Esophagus squamous epithelium (tissue), 5 donors: Measurements from ENCODE around the gene PTPRZ1. TPM values are rescaled to one million over a fixed set of nuclear protein-coding genes. Genes with fewer than 3 reads are reported as not detected.

Source experiments
- DNase-seq: peaks from one replicate; lab custom pipeline; 2025; lab: John Stamatoyannopoulos, UW
- H3K27ac ChIP-seq, 4 donors: fragments of 200-600 bp; sonication (generic); one replicate each; pipeline ENCODE4 v1.5.1; 2016 to 2019; ENCODE audit warnings: mild to moderate bottlenecking in 1 of 4
- H3K27me3 ChIP-seq, 4 donors: fragments of 200-600 bp; sonication (generic); 1 replicate in 3 of 4; 2 replicates in 1 of 4; pipeline versions ENCODE4 v1.5.1 to v1.6.0; 2017 to 2021; ENCODE audit warnings: antibody characterized with exemption in 1 of 4
- H3K36me3 ChIP-seq, 3 donors: fragments of 200-600 bp; sonication (generic); one replicate each; pipeline ENCODE4 v1.5.1; 2016 to 2019
- H3K4me1 ChIP-seq, 3 donors: fragments of 200-600 bp; sonication (generic); one replicate each; pipeline ENCODE4 v1.5.1; 2017 to 2019
- H3K4me3 ChIP-seq, 4 donors: fragments of 200-600 bp; sonication (generic); 1 replicate in 3 of 4; 2 replicates in 1 of 4; pipeline ENCODE4 v1.5.1; 2016 to 2019; ENCODE audit warnings: mild to moderate bottlenecking in 2 of 4, moderate library complexity in 1 of 4
- H3K9me3 ChIP-seq, 3 donors: fragments of 200-600 bp; sonication (generic); one replicate each; pipeline ENCODE4 v1.5.1; 2016 to 2019
- CTCF ChIP-seq, 6 experiments: fragments of 450-650 bp in 4 of 6; fragments of 200-600 bp in 2 of 6; sonication (generic) in 2 of 6; IDR thresholded peaks; one replicate each; pipeline ENCODE4 v1.5.1; 2016 to 2019; ENCODE audit warnings: antibody characterized with exemption in 6 of 6, mild to moderate bottlenecking in 4 of 6, moderate library complexity in 4 of 6
- POLR2A ChIP-seq, 4 donors: fragments of 450-650 bp; IDR thresholded peaks; one replicate each; pipeline ENCODE4 v1.6.1; 2017; ENCODE audit warnings: antibody characterized with exemption in 4 of 4, mild to moderate bottlenecking in 4 of 4, moderate library complexity in 3 of 4
- WGBS, 2 donors: methylation state at CpG; one replicate each; pipeline ENCODE4 v1.1.5; 2018; 5-methylcytosine and 5-hydroxymethylcytosine counted together
- intact Hi-C: fragments of 100-400 bp; cut with DNase I; formaldehyde crosslinking; loops from one replicate; pipeline ENCODE4 v1.15.0; 2022
- total RNA-seq, 4 donors: library from RNA; depleted of rRNA; stranded (reverse); fragments of >200 nt; gene quantifications; one replicate each; pipeline ENCODE4 v1.1.0, GENCODE V29; 2016
- donor health status: DM: yes; HTN: yes; CAD: no.

PTPRZ1 gene
- total RNA-seq, 4 donors from 2014 or later: 11.0 to 58.4 (median 44.9) TPM

- no peak for DNase-seq
Observed at GRCh38 chr7:121862591-121862990, 10.4 kb upstream of the PTPRZ1 start.

GRCh38 chr7:121871188-121871587 lies 1.8 kb upstream of the PTPRZ1 start:
- Histone ChIP-seq H3K9me3 (no peaks in the 10 kb centered on the region), H3K4me1 (peaks cover 0 to 36% (median 0%) of the 10 kb centered on the region in 3 donors), H3K27me3 (peaks cover 0 to 14% (median 0%) of the 10 kb centered on the region in 4 donors), H3K27ac (no peak overlapping the region), H3K36me3 (no peaks in the 10 kb centered on the region), H3K4me3 (no peak overlapping the region)
- intact Hi-C loops: no loop called here
- no peak for DNase-seq
- TF ChIP-seq CTCF (IDR thresholded peaks at IDR 0.05) (no peak), POLR2A (IDR thresholded peaks at IDR 0.05) (no peak)

More at GRCh38 chr7:121862591-121862990, 10.4 kb upstream of the PTPRZ1 start:
- no peak for TF ChIP-seq CTCF (IDR thresholded peaks at IDR 0.05)
- TF ChIP-seq POLR2A (IDR thresholded peaks at IDR 0.05): no peak
- Histone ChIP-seq H3K27me3 (no peaks in the 10 kb centered on the region), H3K4me1 (no peaks in the 10 kb centered on the region), H3K36me3 (no peaks in the 10 kb centered on the region), H3K9me3 (no peaks in the 10 kb centered on the region), H3K27ac (no peak overlapping the region), H3K4me3 (no peak overlapping the region)
- intact Hi-C loops: no loop called here
- WGBS, 2 donors: 54 to 68% methylated on average over 4 of the region's 4 CpGs

- H3K36me3 ChIP-seq: no peaks in the 10 kb centered on the region
- H3K27me3 ChIP-seq: peaks cover 0 to 14% (median 0%) of the 10 kb centered on the region in 4 donors
- WGBS, 2 donors: 1 to 12% methylated on average over 20 to 28 of the region's 51 CpGs
- H3K9me3 ChIP-seq: no peaks in the 10 kb centered on the region
- H3K4me3 ChIP-seq: peak overlapping the region; percentile 61 to 74 (median 70)
- TF ChIP-seq CTCF (IDR thresholded peaks at IDR 0.05) (no peak), POLR2A (IDR thresholded peaks at IDR 0.05) (no peak)
- intact Hi-C loops: no loop called here
- DNase-seq: no peak
- peaks cover 0 to 46% (median 0%) of the 10 kb centered on the region in 3 donors for H3K4me1 ChIP-seq
- H3K27ac ChIP-seq: peak overlapping the region; percentile 41 to 84 (median 76)
Observed at GRCh38 chr7:121873289-121874194, 581 bp downstream of the PTPRZ1 start.

GRCh38 chr7:121874298-121874697 lies 1.3 kb downstream of the PTPRZ1 start:
- DNase-seq: no peak
- H3K4me1 ChIP-seq: peaks cover 0 to 46% (median 0%) of the 10 kb centered on the region in 3 donors
- H3K27ac ChIP-seq: peak overlapping the region in 3 of 4 donors; percentile 74 to 84 (median 77)
- WGBS, 2 donors: 12% methylated on average over 9 of the region's 9 CpGs
- H3K4me3 ChIP-seq: peak overlapping the region; percentile 61 to 74 (median 70)
- H3K27me3 ChIP-seq: peaks cover 0 to 14% (median 0%) of the 10 kb centered on the region in 4 donors
- no peaks in the 10 kb centered on the region for H3K9me3 ChIP-seq
- H3K36me3 ChIP-seq: no peaks in the 10 kb centered on the region
- TF ChIP-seq CTCF (IDR thresholded peaks at IDR 0.05) (peak in 2 of 6 experiments; percentile 4 to 5), POLR2A (IDR thresholded peaks at IDR 0.05) (no peak)
- intact Hi-C loops: no loop called here

- intact Hi-C loops: no loop called here
- no peaks in the 10 kb centered on the region for H3K9me3 ChIP-seq
- peak overlapping the region in 2 of 4 donors; percentile 73 to 74 for H3K4me3 ChIP-seq
- peak overlapping the region in 1 of 4 donors; percentile 77 for H3K27ac ChIP-seq
- peaks cover 0 to 46% (median 0%) of the 10 kb centered on the region in 3 donors for H3K4me1 ChIP-seq
- peaks cover 0 to 14% (median 0%) of the 10 kb centered on the region in 4 donors for H3K27me3 ChIP-seq
- no peak for DNase-seq
- no peak for TF ChIP-seq POLR2A (IDR thresholded peaks at IDR 0.05)
- no peak for TF ChIP-seq CTCF (IDR thresholded peaks at IDR 0.05)
- no peaks in the 10 kb centered on the region for H3K36me3 ChIP-seq
Observed at GRCh38 chr7:121875203-121875602, 2.2 kb downstream of the PTPRZ1 start.
